Measurements from ENCODE around the gene SSBP3.

DNA sequence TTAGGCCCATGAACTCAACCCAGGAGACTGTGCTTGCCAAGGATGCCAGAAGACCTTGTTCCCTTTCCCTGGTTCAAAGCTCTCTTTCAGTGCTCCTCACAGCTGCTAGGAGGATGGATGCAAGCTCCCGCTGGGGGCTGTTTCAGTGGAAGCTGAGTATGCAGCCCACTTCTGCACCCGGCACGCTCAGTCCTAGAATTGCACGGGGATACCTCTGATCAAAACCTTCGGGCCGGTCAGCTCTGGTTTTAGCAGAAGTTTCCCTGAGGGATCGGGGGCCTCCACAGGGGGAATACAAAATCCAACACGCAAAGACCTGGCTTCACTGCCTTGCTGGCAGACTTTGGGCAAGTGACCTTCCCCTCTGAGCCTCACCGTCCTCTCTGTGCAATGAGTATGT lies 4.2 kb upstream of the SSBP3 start:
- TF ChIP-seq EZH2 (IDR thresholded peaks at IDR 0.05; ENCODE audit: low read depth, unreplicated experiment) (no peak), POLR2AphosphoS5 (IDR thresholded peaks at IDR 0.05; ENCODE audit: low read depth) (no peak), STAT1 (IDR thresholded peaks at IDR 0.05; ENCODE audit: unreplicated experiment) (no peak), NANOG (IDR thresholded peaks at IDR 0.05; ENCODE audit: borderline replicate concordance) (no peak), EZH2phosphoT487 (IDR thresholded peaks at IDR 0.05; ENCODE audit: unreplicated experiment) (no peak), ZNF331 (CRISPR knock-in tag; IDR thresholded peaks at IDR 0.05; ENCODE audit: low read depth) (no peak), JUNB (IDR thresholded peaks at IDR 0.05; ENCODE audit: unreplicated experiment) (no peak), ZNF114 (CRISPR knock-in tag; IDR thresholded peaks at IDR 0.05) (no peak)
- TF ChIP-seq, protein P1, sequence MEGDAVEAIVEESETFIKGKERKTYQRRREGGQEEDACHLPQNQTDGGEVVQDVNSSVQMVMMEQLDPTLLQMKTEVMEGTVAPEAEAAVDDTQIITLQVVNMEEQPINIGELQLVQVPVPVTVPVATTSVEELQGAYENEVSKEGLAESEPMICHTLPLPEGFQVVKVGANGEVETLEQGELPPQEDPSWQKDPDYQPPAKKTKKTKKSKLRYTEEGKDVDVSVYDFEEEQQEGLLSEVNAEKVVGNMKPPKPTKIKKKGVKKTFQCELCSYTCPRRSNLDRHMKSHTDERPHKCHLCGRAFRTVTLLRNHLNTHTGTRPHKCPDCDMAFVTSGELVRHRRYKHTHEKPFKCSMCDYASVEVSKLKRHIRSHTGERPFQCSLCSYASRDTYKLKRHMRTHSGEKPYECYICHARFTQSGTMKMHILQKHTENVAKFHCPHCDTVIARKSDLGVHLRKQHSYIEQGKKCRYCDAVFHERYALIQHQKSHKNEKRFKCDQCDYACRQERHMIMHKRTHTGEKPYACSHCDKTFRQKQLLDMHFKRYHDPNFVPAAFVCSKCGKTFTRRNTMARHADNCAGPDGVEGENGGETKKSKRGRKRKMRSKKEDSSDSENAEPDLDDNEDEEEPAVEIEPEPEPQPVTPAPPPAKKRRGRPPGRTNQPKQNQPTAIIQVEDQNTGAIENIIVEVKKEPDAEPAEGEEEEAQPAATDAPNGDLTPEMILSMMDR (conservative IDR thresholded peaks at IDR 0.05; ENCODE audit: low read depth in 2 of 2): no peak
- TF ChIP-seq, protein P2, sequence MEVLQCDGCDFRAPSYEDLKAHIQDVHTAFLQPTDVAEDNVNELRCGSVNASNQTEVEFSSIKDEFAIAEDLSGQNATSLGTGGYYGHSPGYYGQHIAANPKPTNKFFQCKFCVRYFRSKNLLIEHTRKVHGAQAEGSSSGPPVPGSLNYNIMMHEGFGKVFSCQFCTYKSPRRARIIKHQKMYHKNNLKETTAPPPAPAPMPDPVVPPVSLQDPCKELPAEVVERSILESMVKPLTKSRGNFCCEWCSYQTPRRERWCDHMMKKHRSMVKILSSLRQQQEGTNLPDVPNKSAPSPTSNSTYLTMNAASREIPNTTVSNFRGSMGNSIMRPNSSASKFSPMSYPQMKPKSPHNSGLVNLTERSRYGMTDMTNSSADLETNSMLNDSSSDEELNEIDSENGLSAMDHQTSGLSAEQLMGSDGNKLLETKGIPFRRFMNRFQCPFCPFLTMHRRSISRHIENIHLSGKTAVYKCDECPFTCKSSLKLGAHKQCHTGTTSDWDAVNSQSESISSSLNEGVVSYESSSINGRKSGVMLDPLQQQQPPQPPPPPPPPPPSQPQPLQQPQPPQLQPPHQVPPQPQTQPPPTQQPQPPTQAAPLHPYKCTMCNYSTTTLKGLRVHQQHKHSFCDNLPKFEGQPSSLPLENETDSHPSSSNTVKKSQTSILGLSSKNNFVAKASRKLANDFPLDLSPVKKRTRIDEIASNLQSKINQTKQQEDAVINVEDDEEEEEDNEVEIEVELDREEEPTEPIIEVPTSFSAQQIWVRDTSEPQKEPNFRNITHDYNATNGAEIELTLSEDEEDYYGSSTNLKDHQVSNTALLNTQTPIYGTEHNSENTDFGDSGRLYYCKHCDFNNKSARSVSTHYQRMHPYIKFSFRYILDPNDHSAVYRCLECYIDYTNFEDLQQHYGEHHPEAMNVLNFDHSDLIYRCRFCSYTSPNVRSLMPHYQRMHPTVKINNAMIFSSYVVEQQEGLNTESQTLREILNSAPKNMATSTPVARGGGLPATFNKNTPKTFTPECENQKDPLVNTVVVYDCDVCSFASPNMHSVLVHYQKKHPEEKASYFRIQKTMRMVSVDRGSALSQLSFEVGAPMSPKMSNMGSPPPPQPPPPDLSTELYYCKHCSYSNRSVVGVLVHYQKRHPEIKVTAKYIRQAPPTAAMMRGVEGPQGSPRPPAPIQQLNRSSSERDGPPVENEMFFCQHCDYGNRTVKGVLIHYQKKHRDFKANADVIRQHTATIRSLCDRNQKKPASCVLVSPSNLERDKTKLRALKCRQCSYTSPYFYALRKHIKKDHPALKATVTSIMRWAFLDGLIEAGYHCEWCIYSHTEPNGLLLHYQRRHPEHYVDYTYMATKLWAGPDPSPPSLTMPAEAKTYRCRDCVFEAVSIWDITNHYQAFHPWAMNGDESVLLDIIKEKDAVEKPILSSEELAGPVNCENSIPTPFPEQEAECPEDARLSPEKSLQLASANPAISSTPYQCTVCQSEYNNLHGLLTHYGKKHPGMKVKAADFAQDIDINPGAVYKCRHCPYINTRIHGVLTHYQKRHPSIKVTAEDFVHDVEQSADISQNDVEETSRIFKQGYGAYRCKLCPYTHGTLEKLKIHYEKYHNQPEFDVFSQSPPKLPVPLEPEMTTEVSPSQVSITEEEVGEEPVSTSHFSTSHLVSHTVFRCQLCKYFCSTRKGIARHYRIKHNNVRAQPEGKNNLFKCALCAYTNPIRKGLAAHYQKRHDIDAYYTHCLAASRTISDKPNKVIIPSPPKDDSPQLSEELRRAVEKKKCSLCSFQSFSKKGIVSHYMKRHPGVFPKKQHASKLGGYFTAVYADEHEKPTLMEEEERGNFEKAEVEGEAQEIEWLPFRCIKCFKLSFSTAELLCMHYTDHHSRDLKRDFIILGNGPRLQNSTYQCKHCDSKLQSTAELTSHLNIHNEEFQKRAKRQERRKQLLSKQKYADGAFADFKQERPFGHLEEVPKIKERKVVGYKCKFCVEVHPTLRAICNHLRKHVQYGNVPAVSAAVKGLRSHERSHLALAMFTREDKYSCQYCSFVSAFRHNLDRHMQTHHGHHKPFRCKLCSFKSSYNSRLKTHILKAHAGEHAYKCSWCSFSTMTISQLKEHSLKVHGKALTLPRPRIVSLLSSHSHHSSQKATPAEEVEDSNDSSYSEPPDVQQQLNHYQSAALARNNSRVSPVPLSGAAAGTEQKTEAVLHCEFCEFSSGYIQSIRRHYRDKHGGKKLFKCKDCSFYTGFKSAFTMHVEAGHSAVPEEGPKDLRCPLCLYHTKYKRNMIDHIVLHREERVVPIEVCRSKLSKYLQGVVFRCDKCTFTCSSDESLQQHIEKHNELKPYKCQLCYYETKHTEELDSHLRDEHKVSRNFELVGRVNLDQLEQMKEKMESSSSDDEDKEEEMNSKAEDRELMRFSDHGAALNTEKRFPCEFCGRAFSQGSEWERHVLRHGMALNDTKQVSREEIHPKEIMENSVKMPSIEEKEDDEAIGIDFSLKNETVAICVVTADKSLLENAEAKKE (CRISPR knock-in tag; IDR thresholded peaks at IDR 0.05): no peak
- TF ChIP-seq, protein P3, sequence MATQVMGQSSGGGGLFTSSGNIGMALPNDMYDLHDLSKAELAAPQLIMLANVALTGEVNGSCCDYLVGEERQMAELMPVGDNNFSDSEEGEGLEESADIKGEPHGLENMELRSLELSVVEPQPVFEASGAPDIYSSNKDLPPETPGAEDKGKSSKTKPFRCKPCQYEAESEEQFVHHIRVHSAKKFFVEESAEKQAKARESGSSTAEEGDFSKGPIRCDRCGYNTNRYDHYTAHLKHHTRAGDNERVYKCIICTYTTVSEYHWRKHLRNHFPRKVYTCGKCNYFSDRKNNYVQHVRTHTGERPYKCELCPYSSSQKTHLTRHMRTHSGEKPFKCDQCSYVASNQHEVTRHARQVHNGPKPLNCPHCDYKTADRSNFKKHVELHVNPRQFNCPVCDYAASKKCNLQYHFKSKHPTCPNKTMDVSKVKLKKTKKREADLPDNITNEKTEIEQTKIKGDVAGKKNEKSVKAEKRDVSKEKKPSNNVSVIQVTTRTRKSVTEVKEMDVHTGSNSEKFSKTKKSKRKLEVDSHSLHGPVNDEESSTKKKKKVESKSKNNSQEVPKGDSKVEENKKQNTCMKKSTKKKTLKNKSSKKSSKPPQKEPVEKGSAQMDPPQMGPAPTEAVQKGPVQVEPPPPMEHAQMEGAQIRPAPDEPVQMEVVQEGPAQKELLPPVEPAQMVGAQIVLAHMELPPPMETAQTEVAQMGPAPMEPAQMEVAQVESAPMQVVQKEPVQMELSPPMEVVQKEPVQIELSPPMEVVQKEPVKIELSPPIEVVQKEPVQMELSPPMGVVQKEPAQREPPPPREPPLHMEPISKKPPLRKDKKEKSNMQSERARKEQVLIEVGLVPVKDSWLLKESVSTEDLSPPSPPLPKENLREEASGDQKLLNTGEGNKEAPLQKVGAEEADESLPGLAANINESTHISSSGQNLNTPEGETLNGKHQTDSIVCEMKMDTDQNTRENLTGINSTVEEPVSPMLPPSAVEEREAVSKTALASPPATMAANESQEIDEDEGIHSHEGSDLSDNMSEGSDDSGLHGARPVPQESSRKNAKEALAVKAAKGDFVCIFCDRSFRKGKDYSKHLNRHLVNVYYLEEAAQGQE (IDR thresholded peaks at IDR 0.05; ENCODE audit: unreplicated experiment): no peak
